ENCODE measurements around the gene BPIFB6. TPM values are rescaled to one million over a fixed set of nuclear protein-coding genes. Genes with fewer than 3 reads are reported as not detected.
A peak's percentile ranks its signal among the peaks of the same experiment; 100 is the strongest.

Gene BPIFB6
- total and polyA plus RNA-seq, 10 donors: not detected

GRCh38 chr20:33072813-33073212, 41.4 kb downstream of the BPIFB6 start:
- Histone ChIP-seq H3K36me3 (no peaks in the 10 kb centered on the region), H3K9me3 (no peaks in the 10 kb centered on the region), H3K27me3 (replicated peaks in 1 of 7) (peaks cover 0 to 15% (median 0%) of the 10 kb centered on the region in 7 donors), H3K4me3 (no peak overlapping the region), H3K27ac (no peak overlapping the region), H3K4me1 (no peaks in the 10 kb centered on the region)
- 87 to 94% (median 91%) methylated on average over 2 of the region's 2 CpGs for WGBS, 5 donors
- no peak for DNase-seq
- TF ChIP-seq POLR2AphosphoS5 (IDR thresholded peaks at IDR 0.05) (no peak), POLR2A (IDR thresholded peaks at IDR 0.05) (no peak), CTCF (IDR thresholded peaks at IDR 0.05 in 8 of 11, conservative IDR thresholded peaks at IDR 0.05 in 3 of 11) (no peak)
- intact Hi-C loops (cut with DNase I; ENCODE audit: low total_unique reads): no loop called here

GRCh38 chr20:33074675-33075074, 43.2 kb downstream of the BPIFB6 start:
- intact Hi-C loops (cut with DNase I; ENCODE audit: low total_unique reads): no loop called here
- Histone ChIP-seq H3K9me3 (no peaks in the 10 kb centered on the region), H3K27ac (no peak overlapping the region), H3K4me1 (no peaks in the 10 kb centered on the region), H3K4me3 (no peak overlapping the region), H3K36me3 (no peaks in the 10 kb centered on the region), H3K27me3 (replicated peaks in 1 of 7) (peaks cover 0 to 15% (median 0%) of the 10 kb centered on the region in 7 donors)
- DNase-seq: peak; percentile 1
- whole genome bisulfite sequencing, 5 donors: 72 to 84% (median 80%) methylated on average over 2 of the region's 2 CpGs
- TF ChIP-seq POLR2A (IDR thresholded peaks at IDR 0.05) (no peak), CTCF (IDR thresholded peaks at IDR 0.05 in 8 of 11, conservative IDR thresholded peaks at IDR 0.05 in 3 of 11) (no peak), POLR2AphosphoS5 (IDR thresholded peaks at IDR 0.05) (no peak)

GRCh38 chr20:33075281-33075680, 43.8 kb downstream of the BPIFB6 start:
- intact Hi-C loops (cut with DNase I; ENCODE audit: low total_unique reads): no loop called here
- Histone ChIP-seq H3K36me3 (no peaks in the 10 kb centered on the region), H3K4me3 (no peak overlapping the region), H3K27me3 (replicated peaks in 1 of 7) (peaks cover 0 to 15% (median 0%) of the 10 kb centered on the region in 7 donors), H3K4me1 (no peaks in the 10 kb centered on the region), H3K27ac (no peak overlapping the region), H3K9me3 (no peaks in the 10 kb centered on the region)
- DNase-seq: peak; percentile 22
- 61 to 77% (median 72%) methylated on average over 6 of the region's 6 CpGs for WGBS, 5 donors
- TF ChIP-seq POLR2A (IDR thresholded peaks at IDR 0.05): no peak
- TF ChIP-seq POLR2AphosphoS5 (IDR thresholded peaks at IDR 0.05): no peak
- TF ChIP-seq CTCF (IDR thresholded peaks at IDR 0.05 in 8 of 11, conservative IDR thresholded peaks at IDR 0.05 in 3 of 11): no peak

GRCh38 chr20:33076662-33077372, 45.4 kb downstream of the BPIFB6 start:
- H3K4me3 ChIP-seq: no peak overlapping the region
- peaks cover 0 to 15% (median 0%) of the 10 kb centered on the region in 7 donors for H3K27me3 ChIP-seq (replicated peaks in 1 of 7)
- H3K36me3 ChIP-seq: no peaks in the 10 kb centered on the region
- H3K27ac ChIP-seq: no peak overlapping the region
- DNase-seq: peak; percentile 45
- WGBS, 5 donors: 63 to 84% (median 73%) methylated on average over 5 to 6 of the region's 6 CpGs
- TF ChIP-seq CTCF (IDR thresholded peaks at IDR 0.05 in 8 of 11, conservative IDR thresholded peaks at IDR 0.05 in 3 of 11) (peak in 6 of 11 experiments; percentile 15 to 55 (median 31)), POLR2A (IDR thresholded peaks at IDR 0.05) (no peak), POLR2AphosphoS5 (IDR thresholded peaks at IDR 0.05) (no peak)
- intact Hi-C loops (cut with DNase I; ENCODE audit: low total_unique reads): no loop called here
- no peaks in the 10 kb centered on the region for H3K9me3 ChIP-seq
- no peaks in the 10 kb centered on the region for H3K4me1 ChIP-seq
